Cardiac muscle cell (in vitro differentiated cells and primary cell): ENCODE data around the gene MOXD1. TPM values are rescaled to one million over a fixed set of nuclear protein-coding genes. Genes with fewer than 3 reads are reported as not detected.

ENCODE experiments used
- DNase-seq, 2 donors: peaks; one replicate each; pipeline versions ENCODE4 v3.0.0 to v3.0.0-alpha.2; 2010 to 2017; ENCODE audit warnings: low read depth in 1 of 2, low spot score in 1 of 2
- H3K27ac ChIP-seq: fragments of 200-600 bp; sonication (generic); 2 replicates; pipeline ENCODE4 v1.5.1; 2016
- H3K27me3 ChIP-seq: fragments of 200-600 bp; sonication (generic); 2 replicates; pipeline ENCODE4 v1.6.0; 2016; ENCODE audit warnings: control low read depth
- H3K36me3 ChIP-seq: fragments of 200-600 bp; sonication (generic); 2 replicates; pipeline ENCODE4 v1.5.1; 2016; ENCODE audit warnings: control low read depth
- H3K4me1 ChIP-seq: fragments of 200-600 bp; sonication (generic); 2 replicates; pipeline ENCODE4 v1.8.1; 2017; ENCODE audit warnings: low read depth, mild to moderate bottlenecking, mixed run types
- H3K4me3 ChIP-seq: fragments of 200-600 bp; sonication (generic); 2 replicates; pipeline ENCODE4 v1.5.1; 2016; ENCODE audit warnings: mild to moderate bottlenecking
- H3K9me3 ChIP-seq: fragments of 200-600 bp; sonication (generic); 2 replicates; pipeline ENCODE4 v1.5.1; 2017; ENCODE audit warnings: low read depth, mild to moderate bottlenecking, control low read depth
- polyA plus RNA-seq: library from polyadenylated mRNA; unstranded; fragments of >200 nt; fragmentation: Nextera tagmentation; extraction: Ambion mirVana; gene quantifications from 2 replicates; pipeline ENCODE4 v1.2.1, GENCODE V29; 2016
- total RNA-seq: library from RNA; depleted of rRNA; stranded (reverse); fragments of >200 nt; gene quantifications from 2 replicates; pipeline ENCODE4 v1.2.3, GENCODE V29; 2016
- TF ChIP-seq, protein P1 (sequence below): IDR thresholded peaks from 2 replicates; pipeline ENCODE4 v1.5.1; 2012; ENCODE audit warnings: low read depth, mild to moderate bottlenecking, low read length

MOXD1 gene
- total and polyA plus RNA-seq, 2 experiments from 2014 or later: 20.8 to 30.6 TPM

DNA sequence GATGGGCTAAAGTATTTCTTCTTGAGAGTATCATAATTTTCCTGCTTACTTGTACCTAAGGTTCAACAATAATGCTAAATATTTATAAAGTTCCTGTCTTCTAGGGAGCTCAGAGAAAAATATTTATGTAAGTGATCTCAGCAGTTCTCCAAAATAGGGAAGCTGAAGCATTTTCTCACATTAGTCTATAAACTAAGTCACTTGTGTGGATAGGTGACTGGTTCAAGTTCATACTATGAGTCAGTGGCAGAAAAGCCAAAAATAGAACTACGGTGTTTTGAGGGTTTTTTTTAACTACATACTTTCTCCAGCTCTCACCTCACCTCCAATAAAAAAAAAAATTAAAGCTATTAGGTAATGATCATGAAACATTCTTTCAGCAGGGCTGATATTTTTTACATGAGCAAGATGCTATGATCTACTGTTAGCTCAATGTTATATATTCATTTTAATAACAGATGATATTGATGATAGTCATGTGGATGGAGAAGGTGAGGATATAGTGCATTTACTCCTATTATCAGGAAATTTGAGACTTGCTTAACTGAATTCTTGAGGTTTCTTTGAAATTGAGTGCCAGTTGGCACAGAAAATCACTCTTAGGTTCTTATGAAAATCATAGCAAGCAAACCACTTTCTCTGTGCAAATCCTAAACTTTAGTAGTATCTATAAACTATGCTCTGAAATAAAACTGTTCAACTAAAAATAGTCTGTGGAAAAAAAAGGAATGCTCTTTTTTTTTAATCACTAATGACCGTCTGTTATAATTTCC, 4.1 kb upstream of the MOXD1 start:
- Histone ChIP-seq H3K4me1 (no peaks in the 10 kb centered on the region), H3K9me3 (no peaks in the 10 kb centered on the region), H3K36me3 (no peaks in the 10 kb centered on the region), H3K27me3 (peaks cover 37% of the 10 kb centered on the region), H3K4me3 (no peak overlapping the region), H3K27ac (no peak overlapping the region)
- TF ChIP-seq, protein P1, sequence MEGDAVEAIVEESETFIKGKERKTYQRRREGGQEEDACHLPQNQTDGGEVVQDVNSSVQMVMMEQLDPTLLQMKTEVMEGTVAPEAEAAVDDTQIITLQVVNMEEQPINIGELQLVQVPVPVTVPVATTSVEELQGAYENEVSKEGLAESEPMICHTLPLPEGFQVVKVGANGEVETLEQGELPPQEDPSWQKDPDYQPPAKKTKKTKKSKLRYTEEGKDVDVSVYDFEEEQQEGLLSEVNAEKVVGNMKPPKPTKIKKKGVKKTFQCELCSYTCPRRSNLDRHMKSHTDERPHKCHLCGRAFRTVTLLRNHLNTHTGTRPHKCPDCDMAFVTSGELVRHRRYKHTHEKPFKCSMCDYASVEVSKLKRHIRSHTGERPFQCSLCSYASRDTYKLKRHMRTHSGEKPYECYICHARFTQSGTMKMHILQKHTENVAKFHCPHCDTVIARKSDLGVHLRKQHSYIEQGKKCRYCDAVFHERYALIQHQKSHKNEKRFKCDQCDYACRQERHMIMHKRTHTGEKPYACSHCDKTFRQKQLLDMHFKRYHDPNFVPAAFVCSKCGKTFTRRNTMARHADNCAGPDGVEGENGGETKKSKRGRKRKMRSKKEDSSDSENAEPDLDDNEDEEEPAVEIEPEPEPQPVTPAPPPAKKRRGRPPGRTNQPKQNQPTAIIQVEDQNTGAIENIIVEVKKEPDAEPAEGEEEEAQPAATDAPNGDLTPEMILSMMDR: no peak
- DNase-seq: no peak

GRCh38 chr6:132404736-132405135, 3.5 kb upstream of the MOXD1 start:
- Histone ChIP-seq H3K27ac (no peak overlapping the region), H3K36me3 (no peaks in the 10 kb centered on the region), H3K27me3 (peaks cover 43% of the 10 kb centered on the region), H3K4me1 (no peaks in the 10 kb centered on the region), H3K4me3 (no peak overlapping the region), H3K9me3 (no peaks in the 10 kb centered on the region)
- TF ChIP-seq, protein P1: no peak
- no peak for DNase-seq

- Histone ChIP-seq H3K27me3 (peaks cover 47% of the 10 kb centered on the region), H3K36me3 (no peaks in the 10 kb centered on the region), H3K9me3 (no peaks in the 10 kb centered on the region), H3K4me3 (no peak overlapping the region), H3K4me1 (no peaks in the 10 kb centered on the region), H3K27ac (no peak overlapping the region)
- TF ChIP-seq, protein P1: no peak
- DNase-seq: no peak
Observed at GRCh38 chr6:132404330-132404729, 3.1 kb upstream of the MOXD1 start.

GRCh38 chr6:132401618-132402285, 477 bp upstream of the MOXD1 start:
- H3K4me3 ChIP-seq: peak overlapping the region; percentile 81
- H3K9me3 ChIP-seq: no peaks in the 10 kb centered on the region
- peak in 1 of 2 donors; percentile 31 for DNase-seq
- peaks cover 63% of the 10 kb centered on the region for H3K27me3 ChIP-seq
- H3K27ac ChIP-seq: no peak overlapping the region
- H3K4me1 ChIP-seq: no peaks in the 10 kb centered on the region
- no peaks in the 10 kb centered on the region for H3K36me3 ChIP-seq
- TF ChIP-seq, protein P1: no peak

DNA sequence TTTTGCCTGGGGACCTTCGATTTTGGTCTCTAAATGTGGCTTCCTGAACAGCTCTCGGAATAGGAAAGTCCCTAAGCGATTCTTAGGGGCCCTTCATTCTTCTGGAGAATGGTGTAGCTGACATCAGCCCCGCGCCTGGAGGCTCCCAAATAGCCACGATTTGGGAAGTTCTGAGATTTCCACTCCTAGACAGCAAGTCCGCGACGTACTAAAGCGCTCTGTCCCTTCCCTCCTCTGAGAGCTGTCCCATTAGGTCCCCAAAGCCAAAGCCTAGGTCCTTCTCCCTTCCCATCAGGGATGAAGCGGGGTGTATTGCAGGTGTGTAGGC, 756 bp downstream of the MOXD1 start:
- TF ChIP-seq, protein P1: no peak
- peaks cover 63% of the 10 kb centered on the region for H3K27me3 ChIP-seq
- H3K9me3 ChIP-seq: no peaks in the 10 kb centered on the region
- no peaks in the 10 kb centered on the region for H3K36me3 ChIP-seq
- H3K4me1 ChIP-seq: no peaks in the 10 kb centered on the region
- peak overlapping the region; percentile 81 for H3K4me3 ChIP-seq
- DNase-seq: no peak
- no peak overlapping the region for H3K27ac ChIP-seq
